ENCODE results near the gene GMPR2. TPM values are rescaled to one million over a fixed set of nuclear protein-coding genes. Genes with fewer than 3 reads are reported as not detected.

Gene GMPR2
- total and polyA plus RNA-seq, 2 of the 13 experiments (the other 11 are each of a cell fraction or from before 2014, with no cell fraction given) = 210 to 273 TPM

DNA sequence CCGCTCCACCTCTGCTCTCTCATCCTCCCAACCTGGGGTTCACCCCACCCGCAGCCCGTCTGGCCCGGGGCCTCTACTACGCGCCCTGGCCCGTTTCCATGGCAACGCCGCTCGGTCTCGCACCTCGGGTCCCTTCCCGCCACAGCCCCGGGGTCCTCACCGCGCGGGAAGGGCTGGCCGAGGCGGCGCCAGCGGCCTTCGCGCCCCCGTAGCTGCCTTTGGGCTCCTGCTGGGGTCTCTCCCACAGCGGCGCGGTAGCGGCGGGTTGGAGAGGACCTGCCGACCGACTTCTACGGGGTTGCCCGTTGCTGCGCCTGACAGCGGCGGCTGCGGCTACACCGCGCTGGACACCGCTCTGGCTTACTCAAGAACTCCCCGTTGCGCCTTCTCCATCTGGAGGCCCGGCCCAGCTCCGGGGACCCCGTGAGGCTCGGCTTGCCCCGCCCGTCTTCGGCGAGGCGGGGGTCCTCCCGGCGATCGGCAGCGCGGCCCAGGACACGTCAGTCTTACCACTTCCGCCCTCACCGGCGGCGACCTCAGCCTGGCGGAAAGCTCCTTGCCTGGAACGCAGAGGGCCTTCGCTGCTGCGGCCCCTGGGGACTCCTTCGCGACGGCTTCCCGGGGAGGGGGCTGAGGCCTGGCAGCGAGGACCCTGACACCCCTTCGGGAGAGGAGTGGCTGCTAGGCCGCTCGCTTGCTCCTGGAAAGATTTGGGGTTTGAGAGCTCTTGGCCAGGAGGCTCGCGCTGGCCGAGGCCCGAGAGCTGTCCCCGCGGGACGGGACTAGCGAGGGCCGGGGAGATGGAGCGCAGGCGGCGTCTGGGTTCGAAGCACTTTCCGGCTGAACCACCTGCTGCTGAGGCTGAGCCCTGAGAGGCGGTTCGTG is 37.3 kb upstream of the GMPR2 start, which contains the start of gene TM9SF1 (continued):
- TF ChIP-seq ZNF484 (CRISPR knock-in tag; IDR thresholded peaks at IDR 0.05; ENCODE audit: borderline replicate concordance, low read depth) (peak; percentile 84; the same call in 1 of the 2 replicates), MLXIP (CRISPR knock-in tag; IDR thresholded peaks at IDR 0.05; ENCODE audit: borderline replicate concordance) (peak; percentile 92), ZNF570 (CRISPR knock-in tag; IDR thresholded peaks at IDR 0.05; ENCODE audit: borderline replicate concordance) (peak; percentile 99), ATF5 (CRISPR knock-in tag; IDR thresholded peaks at IDR 0.05; ENCODE audit: low read depth) (peak; percentile 96), SALL1 (CRISPR knock-in tag; IDR thresholded peaks at IDR 0.05) (peak; percentile 92), RAD21 (CRISPR knock-in tag; IDR thresholded peaks at IDR 0.05) (peak; percentile 52), PHF20 (CRISPR knock-in tag; IDR thresholded peaks at IDR 0.05) (no peak), ZBTB20 (CRISPR knock-in tag; IDR thresholded peaks at IDR 0.05; ENCODE audit: borderline replicate concordance, low read depth) (peak; percentile 97), KMT2B (CRISPR knock-in tag; IDR thresholded peaks at IDR 0.05) (peak; percentile 100), SSRP1 (CRISPR knock-in tag; IDR thresholded peaks at IDR 0.05) (no peak), AGO2 (optimal IDR thresholded peaks at IDR 0.05; ENCODE audit: low read depth, low read length) (peak; percentile 98), HES4 (CRISPR knock-in tag; IDR thresholded peaks at IDR 0.05; ENCODE audit: borderline replicate concordance) (peak; percentile 98), REXO4 (CRISPR knock-in tag; IDR thresholded peaks at IDR 0.05; ENCODE audit: borderline replicate concordance) (peak; percentile 90), ZNF619 (CRISPR knock-in tag; IDR thresholded peaks at IDR 0.05) (peak; percentile 100), ZNF367 (CRISPR knock-in tag; IDR thresholded peaks at IDR 0.05; ENCODE audit: borderline replicate concordance) (peak; percentile 73), AGO1 (IDR thresholded peaks at IDR 0.05; ENCODE audit: low read depth, low read length, poor library complexity, severe bottlenecking) (peak; percentile 94), ELK4 (CRISPR knock-in tag; IDR thresholded peaks at IDR 0.05; ENCODE audit: borderline replicate concordance) (peak; percentile 82; the same call in 1 of the 2 replicates), HOXD1 (CRISPR knock-in tag; IDR thresholded peaks at IDR 0.05) (peak; percentile 80)
- TF ChIP-seq, protein P1, sequence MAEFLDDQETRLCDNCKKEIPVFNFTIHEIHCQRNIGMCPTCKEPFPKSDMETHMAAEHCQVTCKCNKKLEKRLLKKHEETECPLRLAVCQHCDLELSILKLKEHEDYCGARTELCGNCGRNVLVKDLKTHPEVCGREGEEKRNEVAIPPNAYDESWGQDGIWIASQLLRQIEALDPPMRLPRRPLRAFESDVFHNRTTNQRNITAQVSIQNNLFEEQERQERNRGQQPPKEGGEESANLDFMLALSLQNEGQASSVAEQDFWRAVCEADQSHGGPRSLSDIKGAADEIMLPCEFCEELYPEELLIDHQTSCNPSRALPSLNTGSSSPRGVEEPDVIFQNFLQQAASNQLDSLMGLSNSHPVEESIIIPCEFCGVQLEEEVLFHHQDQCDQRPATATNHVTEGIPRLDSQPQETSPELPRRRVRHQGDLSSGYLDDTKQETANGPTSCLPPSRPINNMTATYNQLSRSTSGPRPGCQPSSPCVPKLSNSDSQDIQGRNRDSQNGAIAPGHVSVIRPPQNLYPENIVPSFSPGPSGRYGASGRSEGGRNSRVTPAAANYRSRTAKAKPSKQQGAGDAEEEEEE (CRISPR knock-in tag; IDR thresholded peaks at IDR 0.05; ENCODE audit: borderline replicate concordance) = peak; percentile 99
